Cardiac fibroblast (primary cell): Measurements from ENCODE around the gene DISP1.

Experiments used
- DNase-seq, 2 donors: peaks; one replicate each; pipeline versions ENCODE4 v3.0.0 to v3.0.0-alpha.2; 2010; ENCODE audit warnings: low read depth in 2 of 2
- H3K4me3 ChIP-seq, 2 donors: replicated peaks in 1 of 2; 1 replicate in 1 of 2; 2 replicates in 1 of 2; pipeline ENCODE4 v1.5.1; 2011; ENCODE audit warnings: low read depth in 2 of 2, low read length in 2 of 2, mild to moderate bottlenecking in 2 of 2, moderate library complexity in 1 of 2
- TF ChIP-seq, protein P1 (sequence below): IDR thresholded peaks from one replicate; pipeline ENCODE4 v1.5.1; 2011; ENCODE audit warnings: low read depth, mild to moderate bottlenecking, low read length, inconsistent platforms

The DISP1 gene

DNA sequence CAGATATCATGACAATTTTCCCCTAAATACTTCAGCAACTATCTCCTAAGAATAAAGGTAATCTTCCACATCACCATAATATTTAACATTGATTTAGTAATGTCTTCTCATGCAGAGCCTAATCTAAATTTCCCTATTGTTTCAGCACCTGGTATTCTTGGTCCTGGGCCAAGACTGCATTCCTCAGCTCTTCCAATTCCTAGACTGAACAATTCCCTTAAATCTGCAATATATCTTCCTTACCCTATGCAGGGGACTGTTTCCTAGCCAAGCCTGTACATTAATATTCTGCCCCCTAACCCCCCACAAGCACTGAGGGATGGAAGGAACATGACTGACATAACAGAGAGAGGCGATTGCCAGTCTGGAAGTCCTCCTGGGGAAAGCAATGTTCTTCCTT is 28.7 kb upstream of the DISP1 start:
- H3K4me3 ChIP-seq: no peak overlapping the region
- peak; percentile 60 to 67 for DNase-seq
- TF ChIP-seq, protein P1, sequence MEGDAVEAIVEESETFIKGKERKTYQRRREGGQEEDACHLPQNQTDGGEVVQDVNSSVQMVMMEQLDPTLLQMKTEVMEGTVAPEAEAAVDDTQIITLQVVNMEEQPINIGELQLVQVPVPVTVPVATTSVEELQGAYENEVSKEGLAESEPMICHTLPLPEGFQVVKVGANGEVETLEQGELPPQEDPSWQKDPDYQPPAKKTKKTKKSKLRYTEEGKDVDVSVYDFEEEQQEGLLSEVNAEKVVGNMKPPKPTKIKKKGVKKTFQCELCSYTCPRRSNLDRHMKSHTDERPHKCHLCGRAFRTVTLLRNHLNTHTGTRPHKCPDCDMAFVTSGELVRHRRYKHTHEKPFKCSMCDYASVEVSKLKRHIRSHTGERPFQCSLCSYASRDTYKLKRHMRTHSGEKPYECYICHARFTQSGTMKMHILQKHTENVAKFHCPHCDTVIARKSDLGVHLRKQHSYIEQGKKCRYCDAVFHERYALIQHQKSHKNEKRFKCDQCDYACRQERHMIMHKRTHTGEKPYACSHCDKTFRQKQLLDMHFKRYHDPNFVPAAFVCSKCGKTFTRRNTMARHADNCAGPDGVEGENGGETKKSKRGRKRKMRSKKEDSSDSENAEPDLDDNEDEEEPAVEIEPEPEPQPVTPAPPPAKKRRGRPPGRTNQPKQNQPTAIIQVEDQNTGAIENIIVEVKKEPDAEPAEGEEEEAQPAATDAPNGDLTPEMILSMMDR: no peak

DNA sequence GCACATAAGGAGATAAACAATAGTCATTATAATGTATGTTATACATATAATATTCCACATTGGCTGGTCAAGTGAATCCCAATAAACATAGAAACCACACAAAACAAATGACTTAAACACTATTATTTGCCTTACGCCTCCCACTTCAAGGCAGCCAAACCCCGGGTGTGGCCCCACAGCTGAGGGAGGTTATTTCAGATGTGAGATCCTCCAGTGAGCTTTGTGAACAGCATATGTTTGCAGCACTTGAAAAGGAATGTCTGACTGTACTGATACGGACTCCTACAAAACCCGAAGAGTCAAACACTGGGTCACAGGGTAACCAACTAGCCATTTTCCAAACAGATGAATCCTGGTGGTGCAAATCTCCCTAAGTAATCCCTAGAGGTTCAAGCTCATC is 27.1 kb upstream of the DISP1 start:
- TF ChIP-seq, protein P1: no peak
- no peak overlapping the region for H3K4me3 ChIP-seq

DNA sequence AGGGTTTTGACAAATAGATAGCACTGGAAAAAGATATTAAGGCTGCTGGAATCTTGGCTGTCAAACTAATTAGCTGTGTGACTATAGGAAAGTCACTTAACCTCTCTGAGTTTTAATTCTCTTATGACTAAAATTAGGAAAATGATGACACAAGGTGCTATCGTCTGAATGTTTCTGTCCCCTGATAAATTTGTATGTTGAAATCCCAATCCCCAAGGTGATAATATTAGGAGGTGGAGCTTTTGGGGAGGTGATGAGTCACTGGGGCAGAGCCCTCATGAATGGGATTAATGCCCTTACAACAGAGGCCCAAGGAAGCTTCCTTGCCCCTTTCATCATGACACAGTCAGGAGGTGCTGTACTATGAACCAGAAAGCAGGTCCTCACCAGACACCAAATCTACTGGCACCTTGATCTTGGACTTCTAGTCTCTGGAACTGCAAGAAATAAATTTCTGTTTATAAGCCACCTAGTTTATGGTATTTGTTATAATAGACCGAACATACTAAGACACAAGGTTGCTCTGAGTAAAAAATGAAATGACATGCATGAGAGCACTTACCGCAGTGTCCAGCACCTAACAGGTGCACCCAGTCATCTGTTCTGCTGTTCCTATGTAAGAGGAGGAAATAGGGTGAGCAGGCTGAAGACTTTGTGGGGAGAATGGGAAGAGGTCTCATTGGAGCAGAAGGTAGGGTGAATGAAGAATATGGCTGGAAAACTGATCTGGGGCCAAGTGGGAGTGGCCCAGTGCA is 26.3 kb upstream of the DISP1 start:
- TF ChIP-seq, protein P1: no peak
- no peak overlapping the region for H3K4me3 ChIP-seq
- DNase-seq: no peak

More for the DNA sequence above, 27.1 kb upstream of the DISP1 start:
- peak; percentile 34 for DNase-seq

DNA sequence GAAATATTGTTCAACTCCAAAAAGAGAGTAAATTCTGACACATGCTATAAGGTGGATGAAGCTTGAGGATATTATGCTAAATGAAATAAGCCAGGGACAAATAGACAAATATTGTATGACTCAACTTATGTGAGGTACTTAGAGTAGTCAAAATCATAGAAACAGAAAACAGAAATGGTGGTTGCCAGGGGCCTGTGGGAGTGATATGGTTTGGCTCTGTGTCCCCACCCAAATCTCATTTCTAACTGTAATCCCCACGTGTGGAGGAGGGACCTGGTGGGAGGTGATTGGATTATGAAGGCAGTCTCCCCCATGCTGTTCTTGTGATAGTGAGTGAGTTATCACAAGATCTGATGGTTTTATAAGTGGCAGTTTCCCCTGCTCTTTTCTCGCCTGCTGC is 24.7 kb upstream of the DISP1 start:
- TF ChIP-seq, protein P1: no peak
- no peak overlapping the region for H3K4me3 ChIP-seq
- no peak for DNase-seq

DNA sequence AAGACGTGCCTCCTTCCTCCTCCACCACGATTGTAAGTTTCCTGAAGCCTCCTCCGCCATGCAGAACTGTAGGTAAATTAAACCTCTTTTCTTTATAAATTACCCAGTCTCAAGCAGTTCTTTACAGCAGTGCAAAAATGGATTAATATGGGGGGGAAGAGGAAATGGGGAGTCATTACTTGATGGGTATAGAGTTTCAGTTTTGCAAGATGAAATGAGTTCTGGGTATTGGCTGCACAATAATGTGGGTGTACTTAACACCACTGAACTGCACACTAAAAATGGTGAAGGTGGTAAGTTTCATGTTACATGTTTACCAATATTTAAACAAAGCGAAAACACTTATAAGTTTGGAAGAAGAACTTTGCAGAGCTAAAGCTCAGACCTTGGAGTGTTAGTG is 24.3 kb upstream of the DISP1 start:
- TF ChIP-seq, protein P1: no peak
- DNase-seq: no peak
- no peak overlapping the region for H3K4me3 ChIP-seq

DNA sequence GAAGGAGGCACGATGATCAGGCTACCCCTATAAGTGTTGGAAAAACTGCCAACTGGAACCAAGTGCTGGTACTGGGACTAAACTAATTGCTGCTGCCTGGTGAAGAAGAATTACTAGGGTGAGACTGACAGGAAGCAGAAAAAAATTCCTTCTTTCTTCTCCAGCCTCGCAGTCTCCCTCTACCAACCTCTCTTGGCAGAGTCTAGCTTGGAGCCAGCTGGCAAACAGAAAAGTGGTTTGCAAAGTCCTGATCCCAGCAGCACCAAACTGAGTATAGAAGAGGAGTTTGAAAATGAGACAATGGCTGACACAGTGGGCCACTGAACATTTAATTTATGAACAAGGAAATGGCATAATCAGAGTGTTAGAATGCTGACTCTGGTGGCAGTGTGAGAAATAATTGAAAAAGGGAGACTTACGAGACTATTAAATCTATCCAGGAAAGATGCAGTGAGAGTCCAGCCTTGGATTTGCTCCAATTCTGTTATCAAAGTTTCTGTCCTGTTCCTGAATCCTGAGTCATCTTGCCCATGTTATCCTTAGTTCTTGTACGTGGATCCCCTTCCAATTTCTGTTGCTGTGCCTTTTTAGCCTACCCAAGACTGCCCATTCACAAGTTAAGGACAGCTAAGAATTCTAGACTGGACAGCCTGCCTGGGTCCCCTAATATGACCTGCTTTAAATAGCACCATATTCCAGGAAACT is 23.7 kb upstream of the DISP1 start:
- DNase-seq: peak in 1 of 2 donors; percentile 69
- no peak overlapping the region for H3K4me3 ChIP-seq
- TF ChIP-seq, protein P1: no peak
